Stimulated activated CD8-positive, alpha-beta memory T cell treated with anti-CD3 and anti-CD28 coated beads, Interleukin-12 subunit alpha, Interleukin-12 subunit beta, amount 100 ng/mL, for 4 hours (primary cell): Measurements from ENCODE around the gene GNB3.
A peak's percentile ranks its signal among the peaks of the same experiment; 100 is the strongest.
"Not testable (repeated sequence)": the region's sequence is repeated elsewhere in the genome, so short reads cannot be mapped to it uniquely, and the experiment has no call there.

Experiments
- DNase-seq: peaks from one replicate; pipeline ENCODE4 v3.0.0-alpha.2; 2020; ENCODE audit warnings: low read depth

The GNB3 gene

DNA sequence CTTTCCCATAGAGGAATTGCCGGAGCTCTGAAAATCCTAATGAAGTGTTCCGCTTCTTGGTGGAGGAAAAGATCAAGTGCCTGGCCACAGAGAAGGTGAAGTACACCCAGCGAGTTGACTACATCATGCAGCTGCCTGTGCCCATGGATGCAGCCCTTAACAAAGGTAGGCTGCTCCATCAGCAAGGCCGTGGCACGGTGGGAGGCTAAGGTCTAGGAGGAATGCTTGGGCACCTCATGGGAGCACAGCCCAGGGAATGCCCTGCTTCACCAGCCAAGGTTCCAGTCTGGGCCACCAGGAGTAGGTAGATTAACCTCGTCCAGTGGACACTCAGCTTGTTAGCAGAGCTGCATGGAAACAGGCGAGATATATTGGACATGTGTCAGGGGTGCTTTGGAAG lies 20.2 kb downstream of the GNB3 start:
- DNase-seq: no peak

- DNase-seq: no peak
Measured at GRCh38 chr12:6861391-6861790, 20.7 kb downstream of the GNB3 start.

- DNase-seq: no peak
Measured at GRCh38 chr12:6863033-6863432, 22.3 kb downstream of the GNB3 start.

- DNase-seq: no peak
Measured at GRCh38 chr12:6863586-6864321, 23.0 kb downstream of the GNB3 start.

GRCh38 chr12:6865307-6865706 lies 24.6 kb downstream of the GNB3 start:
- DNase-seq: not testable (repeated sequence)

DNA sequence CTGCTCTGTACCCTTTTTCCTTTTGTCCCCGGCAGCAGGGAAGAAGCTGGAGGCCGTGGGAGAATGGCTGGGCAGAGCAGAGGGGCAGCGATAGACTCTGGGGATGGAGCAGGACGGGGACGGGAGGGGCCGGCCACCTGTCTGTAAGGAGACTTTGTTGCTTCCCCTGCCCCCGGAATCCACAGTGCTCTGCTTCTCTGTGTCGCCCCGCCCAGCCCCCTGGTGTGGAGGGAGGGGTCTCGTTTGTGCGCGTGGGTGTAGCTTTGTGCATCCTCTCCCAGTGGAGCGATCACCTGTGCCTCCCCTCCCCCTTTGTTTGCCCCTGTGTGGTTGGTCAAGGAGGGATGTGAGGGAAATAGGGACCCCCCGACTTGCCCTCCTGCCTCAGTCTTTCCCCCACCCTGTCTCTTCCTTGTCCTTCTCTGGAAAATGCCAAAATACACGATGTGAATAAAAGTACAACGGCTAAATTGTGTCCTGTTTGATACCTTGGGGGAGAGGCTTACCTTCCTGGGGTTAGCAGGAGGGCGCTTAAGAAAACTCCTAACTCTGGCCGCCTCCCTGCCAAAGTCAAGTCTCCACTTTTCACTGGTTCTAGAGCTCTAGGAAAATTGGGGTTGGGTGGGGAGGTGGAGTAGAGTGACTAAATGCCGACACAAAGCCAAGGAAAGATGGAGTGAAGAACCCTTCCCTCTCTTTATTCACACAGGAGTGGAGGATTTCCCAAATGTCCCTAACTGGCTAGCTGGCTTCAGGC lies 25.6 kb downstream of the GNB3 start:
- no peak for DNase-seq

DNA sequence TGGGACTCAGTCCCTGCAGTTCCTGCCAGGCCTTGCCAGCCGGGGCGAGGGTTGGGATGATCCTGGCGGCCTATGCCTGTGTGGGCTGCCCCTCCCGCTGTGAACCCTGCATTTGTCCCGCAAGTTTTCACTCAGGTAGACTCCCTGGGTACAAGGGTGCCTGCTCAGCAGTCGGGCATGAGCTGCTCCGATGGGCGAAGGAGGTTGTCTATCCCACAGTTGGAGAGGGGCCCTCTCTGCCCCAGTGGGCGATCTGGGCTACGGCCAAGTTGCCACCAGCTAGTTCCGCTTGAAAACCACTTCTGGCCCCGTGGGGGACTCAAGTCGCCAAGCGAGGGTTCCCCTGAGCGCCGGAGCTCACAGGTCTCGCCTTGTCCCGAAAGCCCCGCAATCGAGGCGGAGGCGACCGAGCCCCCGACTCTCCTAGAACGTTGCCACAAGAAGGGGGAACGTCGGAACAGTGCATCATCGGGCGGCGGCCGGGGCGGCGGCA lies 26.2 kb downstream of the GNB3 start:
- DNase-seq: no peak

- DNase-seq: peak; percentile 70
Measured at GRCh38 chr12:6867413-6868210, 26.9 kb downstream of the GNB3 start, which contains the start of gene TPI1. TSS of gene TPI1 (plus strand) at chr12:6867531. CDS start at chr12:6867567, 36 bp downstream.

DNA sequence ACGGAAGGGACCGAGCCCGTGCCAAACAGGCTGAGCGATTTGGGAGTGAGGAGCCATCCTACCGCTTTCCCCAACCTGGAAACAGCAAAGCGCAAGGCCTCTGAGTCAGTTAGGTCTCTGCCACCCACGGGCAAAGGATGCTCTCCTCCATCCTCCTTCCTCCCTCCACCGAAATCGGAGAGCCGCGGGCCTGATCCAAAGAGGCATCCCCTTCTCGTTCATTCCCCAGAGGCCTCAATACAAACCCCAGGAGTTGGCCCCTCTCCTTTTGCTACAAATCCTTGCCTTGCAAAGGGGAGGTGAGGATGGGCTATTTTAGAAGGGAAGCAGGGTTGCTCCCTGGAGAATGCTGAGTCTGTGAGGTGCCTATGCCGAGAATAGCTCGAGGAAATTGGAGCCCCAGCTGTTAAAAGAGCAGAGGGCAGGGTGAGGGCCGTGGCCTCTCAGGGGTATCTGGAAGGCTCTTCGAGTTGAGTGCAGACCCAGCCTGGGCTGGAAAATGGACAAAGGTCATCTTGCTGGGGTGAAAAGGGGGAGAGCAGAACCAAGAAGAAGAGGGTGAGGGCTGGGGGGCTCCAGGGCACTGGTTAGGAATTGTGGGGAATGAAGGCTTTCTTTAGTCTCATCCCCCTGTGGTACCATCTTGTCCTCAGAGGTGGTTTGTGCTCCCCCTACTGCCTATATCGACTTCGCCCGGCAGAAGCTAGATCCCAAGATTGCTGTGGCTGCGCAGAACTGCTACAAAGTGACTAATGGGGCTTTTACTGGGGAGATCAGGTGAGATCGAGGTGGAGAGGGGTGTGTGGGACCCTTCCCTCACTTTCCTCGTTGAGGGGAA lies 27.7 kb downstream of the GNB3 start:
- no peak for DNase-seq

- DNase-seq: peak; percentile 62
Measured at GRCh38 chr12:6869049-6870021, 28.6 kb downstream of the GNB3 start.

DNA sequence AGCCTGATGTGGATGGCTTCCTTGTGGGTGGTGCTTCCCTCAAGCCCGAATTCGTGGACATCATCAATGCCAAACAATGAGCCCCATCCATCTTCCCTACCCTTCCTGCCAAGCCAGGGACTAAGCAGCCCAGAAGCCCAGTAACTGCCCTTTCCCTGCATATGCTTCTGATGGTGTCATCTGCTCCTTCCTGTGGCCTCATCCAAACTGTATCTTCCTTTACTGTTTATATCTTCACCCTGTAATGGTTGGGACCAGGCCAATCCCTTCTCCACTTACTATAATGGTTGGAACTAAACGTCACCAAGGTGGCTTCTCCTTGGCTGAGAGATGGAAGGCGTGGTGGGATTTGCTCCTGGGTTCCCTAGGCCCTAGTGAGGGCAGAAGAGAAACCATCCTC lies 29.6 kb downstream of the GNB3 start:
- not testable (repeated sequence) for DNase-seq

GRCh38 chr12:6871052-6871957 lies 30.6 kb downstream of the GNB3 start:
- DNase-seq: no peak

GRCh38 chr12:6872073-6873048 lies 31.6 kb downstream of the GNB3 start:
- DNase-seq: peak; percentile 74

- DNase-seq: peak; percentile 99
Measured at GRCh38 chr12:6873094-6874014, 32.6 kb downstream of the GNB3 start, which contains the start of gene SPSB2. TSS of gene SPSB2 (minus strand) at chr12:6873303. CDS start at chr12:6872901, 402 bp downstream.

DNA sequence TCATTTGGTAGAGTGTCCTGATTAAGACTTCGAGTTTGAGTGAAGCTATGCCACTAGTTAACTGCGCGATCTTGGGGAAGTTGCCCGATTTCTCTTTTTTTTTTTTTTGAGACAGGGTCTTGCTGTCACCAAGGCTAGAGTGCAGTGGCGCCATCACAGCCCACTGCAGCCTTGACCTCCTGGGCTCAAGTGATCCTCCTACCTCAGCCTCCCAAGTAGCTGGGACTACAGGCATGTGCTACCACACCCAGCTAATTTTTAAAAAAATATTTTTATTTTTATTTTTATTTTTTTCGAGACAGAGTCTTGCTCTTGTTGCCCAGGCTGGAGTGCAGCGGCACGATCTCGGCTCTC lies 33.3 kb downstream of the GNB3 start:
- DNase-seq: not testable (repeated sequence)

- not testable (repeated sequence) for DNase-seq
Measured at GRCh38 chr12:6879824-6880223, 39.1 kb downstream of the GNB3 start.

DNA sequence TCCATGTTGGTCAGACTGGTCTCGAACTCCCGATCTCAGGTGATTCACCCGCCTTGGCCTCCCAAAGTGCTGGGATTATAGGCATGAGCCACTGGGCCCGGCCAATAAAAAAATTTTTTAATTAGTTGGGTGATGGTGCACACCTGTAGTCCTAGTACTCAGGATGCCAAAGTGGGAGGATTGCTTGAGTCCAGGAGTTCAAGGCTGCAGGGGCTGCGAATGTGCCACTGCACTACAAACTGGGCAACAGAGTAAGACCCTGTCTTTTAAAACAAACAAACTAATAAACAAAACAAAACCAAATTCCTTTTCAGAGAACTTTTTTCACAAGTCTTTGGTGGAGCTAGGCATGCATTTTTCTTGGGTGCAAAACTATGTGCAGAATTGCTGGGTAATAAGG lies 42.5 kb downstream of the GNB3 start:
- DNase-seq: no peak
